Activated CD4-positive, alpha-beta T cell treated with anti-CD3 and anti-CD28 coated beads, Interleukin-2, amount 50 U/mL, for 24 hours (primary cell): ENCODE results near the gene DDX19B.
"Not testable (repeated sequence)": the region's sequence is repeated elsewhere in the genome, so short reads cannot be mapped to it uniquely, and the experiment has no call there.

Experiments used
- DNase-seq, 2 donors: peaks; one replicate each; pipeline ENCODE4 v3.0.0-alpha.2; 2020; ENCODE audit warnings: low read depth in 1 of 2, low spot score in 1 of 2

DDX19B gene

DNA sequence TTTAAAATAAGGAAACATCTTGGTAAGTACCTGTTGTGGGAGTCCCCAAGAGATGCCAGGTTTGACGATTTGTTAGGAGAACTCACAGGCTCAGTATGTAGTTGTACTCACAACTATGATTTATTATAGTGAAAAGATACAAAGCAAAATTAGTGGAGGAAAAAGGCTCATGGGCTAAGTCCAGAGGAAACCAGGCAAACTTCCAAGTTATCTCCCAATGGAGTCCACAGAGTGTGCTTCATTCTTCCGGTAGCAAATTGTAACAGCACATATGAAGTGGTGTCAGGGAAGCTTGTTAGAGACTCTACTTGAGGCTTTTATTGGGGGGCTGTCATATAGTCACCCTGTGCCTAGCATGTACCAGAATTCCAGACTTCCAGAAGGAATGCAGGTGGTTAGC, 50.0 kb downstream of the DDX19B start:
- no peak for DNase-seq

DNA sequence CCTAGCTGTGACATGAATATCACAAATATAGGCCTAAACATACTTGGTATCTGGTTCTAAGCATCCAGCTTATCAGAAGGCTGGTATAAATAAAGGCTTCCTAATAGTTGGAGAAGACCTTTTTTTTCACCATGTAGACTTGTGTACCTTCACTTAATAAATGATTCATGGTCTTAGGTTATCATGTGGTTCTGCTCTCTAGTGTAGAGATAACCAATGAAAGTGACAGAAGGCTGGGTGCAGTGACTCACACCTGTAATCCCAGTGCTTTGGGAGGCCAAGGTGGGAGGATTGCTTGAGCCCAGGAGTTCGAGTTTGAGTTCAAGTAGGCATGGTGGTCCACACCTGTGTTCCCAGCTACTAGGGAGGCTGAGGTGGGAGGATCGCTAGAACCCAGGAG, 50.8 kb downstream of the DDX19B start:
- no peak for DNase-seq

- DNase-seq = no peak
Observed at GRCh38 chr16:70359552-70359951, 60.6 kb downstream of the DDX19B start.

DNA sequence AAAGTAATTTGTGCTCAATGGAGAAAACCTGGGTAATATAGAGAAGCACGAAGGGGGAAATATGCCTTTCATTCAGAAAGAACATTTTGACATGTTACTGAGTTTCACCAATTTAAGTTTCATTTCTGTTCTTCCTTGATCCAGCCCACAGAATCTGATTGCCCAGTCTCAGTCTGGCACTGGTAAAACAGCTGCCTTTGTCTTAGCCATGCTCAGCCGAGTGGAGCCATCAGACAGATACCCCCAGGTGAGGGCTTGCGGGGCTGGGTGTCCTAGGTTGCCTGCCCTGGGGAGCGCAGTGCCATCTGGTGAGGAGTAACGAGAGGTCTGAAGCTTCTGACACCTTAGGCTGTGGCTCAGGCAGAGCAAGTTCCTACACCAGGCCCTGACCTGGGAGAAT, 65.4 kb downstream of the DDX19B start:
- no peak for DNase-seq

GRCh38 chr16:70370145-70370544, 71.2 kb downstream of the DDX19B start:
- DNase-seq = not testable (repeated sequence)

DNA sequence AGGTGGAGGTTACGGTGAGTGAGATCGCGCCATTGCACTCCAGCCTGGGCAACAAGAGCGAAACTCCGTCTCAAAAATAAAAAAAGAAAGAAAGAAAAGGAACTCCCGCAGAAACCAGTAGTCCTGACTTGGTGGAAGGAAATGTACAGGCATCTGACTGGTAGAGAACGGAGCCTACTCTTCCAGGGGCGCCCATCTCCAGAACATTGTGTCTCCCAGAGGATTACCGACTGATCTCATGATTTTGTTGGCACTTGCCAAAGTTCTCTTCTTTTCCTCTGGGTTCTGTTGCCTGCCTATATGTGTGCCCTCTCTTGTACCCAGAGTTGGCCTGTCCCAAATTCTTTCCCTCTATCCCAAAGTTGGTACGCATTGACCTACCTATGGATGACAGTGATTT, 71.9 kb downstream of the DDX19B start:
- no peak for DNase-seq

GRCh38 chr16:70372921-70373728, 74.1 kb downstream of the DDX19B start:
- no peak for DNase-seq

GRCh38 chr16:70374213-70374612, 75.2 kb downstream of the DDX19B start:
- no peak for DNase-seq

DNA sequence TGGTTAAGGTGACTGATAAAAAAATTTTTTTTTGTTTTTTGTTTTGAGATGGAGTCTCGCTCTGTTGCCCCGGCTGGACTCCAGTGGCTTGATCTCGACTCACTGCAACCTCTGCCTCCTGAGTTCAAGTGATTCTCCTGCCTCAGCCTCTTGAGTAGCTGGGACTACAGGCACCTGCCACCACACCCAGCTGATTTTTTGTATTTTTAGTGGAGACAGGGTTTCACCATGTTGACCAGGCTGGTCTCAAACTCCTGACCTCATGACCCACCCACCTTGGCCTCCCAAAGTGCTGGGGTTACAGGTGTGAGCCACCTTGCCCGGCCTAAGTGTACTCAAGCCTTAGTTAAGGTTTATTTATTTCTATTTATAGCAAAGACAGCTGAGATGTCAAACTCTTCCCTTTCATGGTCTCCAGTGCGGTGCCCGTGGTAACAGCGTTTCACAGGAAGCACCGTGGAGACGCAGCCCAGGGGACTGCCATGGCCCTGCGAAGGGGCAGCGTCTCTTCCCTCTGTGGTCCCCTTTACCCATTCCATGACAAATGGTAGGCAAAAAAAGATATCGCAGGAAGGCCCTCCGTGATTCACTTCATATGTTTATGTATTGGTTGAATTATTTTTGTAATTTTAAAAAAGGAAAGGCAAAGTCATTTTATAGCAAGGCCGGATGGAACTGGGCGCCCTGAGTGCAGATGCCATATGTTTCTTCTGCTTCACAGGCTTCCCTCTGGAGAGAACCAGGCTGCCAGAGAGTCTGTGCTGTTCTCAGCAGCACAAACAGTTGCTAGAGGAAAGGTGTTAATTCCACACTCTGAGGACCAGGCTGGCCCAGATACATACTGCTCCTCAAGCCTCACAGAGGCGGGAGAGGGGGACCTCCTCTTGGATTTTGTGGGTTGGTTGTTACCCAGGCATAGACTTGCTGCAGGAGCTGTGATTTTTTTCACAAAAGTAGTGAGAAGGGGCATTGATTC, 76.9 kb downstream of the DDX19B start:
- no peak for DNase-seq

DNA sequence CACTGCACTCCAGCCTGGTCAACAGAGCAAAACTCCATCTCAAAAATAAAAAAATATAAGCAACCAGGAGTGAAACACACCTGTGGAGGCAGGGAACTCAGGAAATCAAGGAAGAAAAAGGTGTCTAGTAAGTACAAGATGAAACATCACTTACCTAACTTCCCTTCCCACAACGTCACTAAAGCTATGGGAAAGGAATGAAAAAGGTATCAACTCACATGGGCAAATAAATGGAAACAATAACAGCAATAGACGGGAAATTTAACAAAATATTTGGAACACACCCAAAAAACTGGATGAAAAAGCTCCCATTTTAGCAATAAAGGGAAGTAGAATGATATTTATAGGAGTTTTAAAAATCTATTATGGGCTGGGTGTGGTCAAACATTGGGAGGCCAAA, 78.8 kb downstream of the DDX19B start:
- DNase-seq = no peak

DNA sequence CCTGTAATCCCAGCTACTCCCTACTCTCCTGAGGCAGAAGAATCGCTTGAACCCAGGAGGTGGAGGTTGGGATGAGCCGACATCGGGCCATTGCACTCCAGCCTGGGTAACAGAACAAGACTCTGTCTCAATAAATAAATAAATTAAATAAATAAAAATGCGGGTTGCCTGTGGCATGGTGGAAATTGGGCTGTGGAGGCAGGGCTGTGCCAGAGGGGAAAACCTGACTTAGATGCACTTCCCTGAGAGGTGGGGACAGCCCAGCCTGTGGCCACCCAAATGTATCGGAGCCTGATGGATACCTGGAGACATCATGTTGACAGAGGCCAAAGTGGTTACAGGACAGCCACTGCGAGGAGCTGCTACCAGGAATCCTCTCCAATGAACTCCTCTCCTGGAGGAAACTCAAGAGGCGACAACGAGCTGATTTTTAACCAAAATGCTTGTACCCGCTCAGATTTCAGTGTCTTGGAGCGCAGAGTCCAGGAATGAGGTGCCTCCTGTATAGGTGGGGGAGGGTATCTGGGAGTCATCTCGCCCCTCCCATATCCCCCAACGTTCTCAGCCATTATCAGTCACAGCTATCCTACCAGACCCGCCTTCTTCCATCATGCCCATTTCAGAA, 80.0 kb downstream of the DDX19B start:
- DNase-seq = no peak

DNA sequence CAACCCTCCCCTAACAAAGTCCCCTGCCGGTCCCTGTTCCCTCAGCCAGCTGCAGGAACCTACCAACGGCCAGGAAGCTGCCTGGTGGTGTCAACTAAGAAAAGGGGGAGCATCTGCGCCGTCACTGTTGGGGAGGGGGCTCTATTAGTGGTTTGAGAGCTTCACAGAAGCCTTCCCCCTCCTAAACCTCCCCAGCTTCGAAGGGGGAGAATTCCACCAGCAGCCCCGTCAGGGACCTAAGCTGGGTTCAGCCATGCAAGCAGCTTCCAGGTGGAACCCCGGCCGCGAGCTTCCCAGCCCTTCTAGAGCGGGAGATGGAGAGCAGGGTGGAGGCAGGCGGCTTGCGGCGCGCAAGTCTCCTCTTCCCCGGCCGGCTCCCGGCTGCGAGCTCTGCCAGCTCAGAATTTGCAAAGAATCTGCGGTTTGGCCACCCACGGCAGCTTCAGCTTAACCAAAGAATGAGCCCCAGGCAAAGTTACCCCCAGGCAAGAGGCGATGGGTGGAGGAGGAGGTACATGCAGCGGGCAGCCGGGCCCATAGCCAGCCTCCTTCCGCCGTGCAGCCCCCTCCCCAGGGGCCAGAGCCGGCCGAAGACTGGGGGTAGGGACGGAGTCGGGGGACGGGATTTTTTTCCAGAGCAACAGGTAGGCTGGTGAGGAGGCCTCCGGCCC, 81.4 kb downstream of the DDX19B start:
- DNase-seq = peak; percentile 71 to 76

- DNase-seq = peak; percentile 82 to 95
Observed at GRCh38 chr16:70380919-70381603, 82.1 kb downstream of the DDX19B start.

GRCh38 chr16:70381604-70382342, 82.8 kb downstream of the DDX19B start:
- DNase-seq = no peak

GRCh38 chr16:70383421-70383960, 84.5 kb downstream of the DDX19B start:
- no peak for DNase-seq
